ENCODE results near the gene VPS50.
"Not testable (repeated sequence)": the region's sequence is repeated elsewhere in the genome, so short reads cannot be mapped to it uniquely, and the experiment has no call there.

The VPS50 gene

DNA sequence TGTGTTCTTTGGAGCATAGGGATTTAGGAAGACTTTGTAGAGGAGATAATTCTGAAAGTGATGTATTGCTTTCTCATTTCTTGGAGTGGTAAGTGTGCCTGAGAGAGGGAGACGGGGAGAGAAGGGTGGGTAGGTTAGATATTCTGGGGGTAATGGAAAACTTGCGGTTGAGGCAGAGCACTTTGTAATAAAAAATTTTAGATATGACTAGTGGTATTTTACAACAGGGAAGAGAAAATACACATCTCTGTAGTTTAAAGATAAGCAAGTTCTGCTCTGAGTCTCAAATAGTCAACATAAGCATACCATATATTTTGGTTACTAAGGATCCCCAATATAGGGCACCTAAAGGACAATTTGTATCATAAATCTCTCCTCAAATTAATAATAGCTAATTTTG lies 6.6 kb downstream of the VPS50 start:
- no peak for DNase-seq

DNA sequence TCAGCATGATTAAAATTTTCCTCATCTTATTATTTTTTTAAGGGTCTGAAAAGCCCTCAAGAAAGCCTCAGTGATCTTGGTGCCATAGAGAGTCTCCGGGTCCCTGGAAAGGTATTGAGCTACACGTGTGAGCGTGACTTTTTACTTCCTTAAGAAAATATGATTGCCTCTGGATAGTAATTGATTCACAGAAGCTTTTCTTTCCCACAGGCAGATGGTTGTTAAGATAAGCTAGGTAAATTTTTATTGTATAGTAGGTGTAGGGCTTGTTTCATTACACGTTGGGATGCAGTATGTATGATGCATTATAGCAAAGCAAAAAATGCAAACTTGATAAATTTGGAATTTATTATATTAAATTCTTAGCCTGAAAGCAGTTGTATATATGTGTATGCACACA lies 7.7 kb downstream of the VPS50 start:
- no peak for DNase-seq

DNA sequence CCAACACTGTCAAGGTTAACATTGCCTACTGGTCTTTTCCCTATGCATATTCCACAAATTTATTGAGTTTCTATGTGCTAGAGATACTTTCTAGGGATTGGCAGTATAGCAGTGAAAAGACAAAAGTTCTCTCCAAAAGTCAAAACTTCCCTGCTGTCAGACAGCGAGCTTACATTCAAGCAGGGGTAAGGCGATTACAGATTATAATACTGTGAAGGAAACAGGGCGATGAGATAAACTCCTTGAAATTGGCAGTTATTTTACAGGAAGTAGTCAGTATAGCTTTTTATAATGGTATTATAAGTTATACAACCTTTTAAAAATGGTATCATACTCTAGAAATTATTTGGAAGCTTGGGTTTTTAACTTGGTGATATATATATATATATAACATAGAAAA lies 9.9 kb downstream of the VPS50 start:
- DNase-seq: no peak

DNA sequence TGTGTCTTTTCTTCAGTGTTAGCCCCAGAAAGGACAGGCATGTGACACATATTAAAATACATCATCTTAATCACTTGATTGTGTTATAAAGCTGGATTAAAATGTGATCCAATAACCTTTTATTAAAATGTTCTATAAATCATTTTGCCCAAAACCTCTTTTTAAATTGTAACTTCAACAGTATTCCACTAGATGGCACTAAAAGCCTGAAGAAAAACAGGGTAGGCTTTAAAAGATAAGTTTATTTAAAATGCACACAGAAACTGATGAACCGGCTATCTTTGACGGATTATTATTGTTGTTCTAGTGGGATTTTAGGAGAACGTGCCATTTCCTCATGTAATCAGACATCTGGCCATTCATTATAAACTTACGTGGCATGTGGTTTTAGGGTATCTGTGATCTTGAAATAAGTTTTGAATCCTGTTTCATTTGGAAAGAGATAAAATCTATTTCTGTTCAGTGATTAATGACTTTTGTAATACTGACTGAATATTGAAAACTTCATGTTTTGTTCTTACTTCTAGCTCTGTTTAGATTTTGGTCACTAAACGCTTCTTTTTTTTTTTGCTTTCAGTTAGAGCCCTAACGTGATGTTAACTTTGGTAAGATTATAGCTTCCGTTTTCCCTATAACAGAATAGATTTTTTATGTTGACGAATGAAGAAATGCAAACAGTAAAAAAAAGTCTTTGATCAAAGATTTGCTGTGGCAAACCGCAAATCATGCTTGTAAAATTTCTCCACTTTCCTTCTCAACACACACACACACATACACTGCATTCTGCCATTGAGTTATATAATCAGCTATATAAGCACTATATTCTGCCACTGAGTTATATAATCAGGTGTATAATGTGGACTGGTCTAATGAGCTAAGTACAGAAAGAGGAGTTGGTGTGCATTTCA lies 13.6 kb downstream of the VPS50 start:
- DNase-seq: no peak

DNA sequence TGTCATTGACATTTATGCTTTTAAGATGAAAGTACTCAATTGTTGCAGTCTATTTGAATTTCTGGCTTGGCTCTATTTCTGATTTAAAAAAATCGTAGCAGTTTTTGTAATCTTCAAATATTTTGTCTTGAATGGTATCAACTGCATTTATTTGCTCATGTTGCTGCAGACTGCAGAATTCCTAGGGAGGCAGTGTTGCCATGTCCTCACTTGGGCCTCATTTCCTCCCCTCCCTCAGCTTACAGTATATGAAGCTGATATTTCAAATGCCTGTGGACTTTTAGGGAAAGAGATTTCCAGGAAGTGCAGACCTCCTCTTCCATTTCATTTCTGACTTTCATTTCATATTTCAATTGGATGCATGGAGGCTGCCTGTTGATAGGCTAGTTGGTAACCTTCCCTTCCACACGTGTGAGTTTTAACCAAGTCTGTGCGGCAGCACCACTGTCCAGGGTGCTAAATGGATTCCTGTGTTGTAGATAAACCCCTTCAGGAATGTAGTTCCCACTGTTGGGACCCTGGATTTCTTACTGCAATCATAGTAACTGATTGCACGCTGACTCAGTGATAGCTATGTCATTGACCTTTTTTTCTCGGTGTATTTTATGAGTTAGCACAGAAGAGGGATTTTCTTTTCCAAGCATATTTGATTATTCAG lies 17.5 kb downstream of the VPS50 start:
- DNase-seq: no peak

DNA sequence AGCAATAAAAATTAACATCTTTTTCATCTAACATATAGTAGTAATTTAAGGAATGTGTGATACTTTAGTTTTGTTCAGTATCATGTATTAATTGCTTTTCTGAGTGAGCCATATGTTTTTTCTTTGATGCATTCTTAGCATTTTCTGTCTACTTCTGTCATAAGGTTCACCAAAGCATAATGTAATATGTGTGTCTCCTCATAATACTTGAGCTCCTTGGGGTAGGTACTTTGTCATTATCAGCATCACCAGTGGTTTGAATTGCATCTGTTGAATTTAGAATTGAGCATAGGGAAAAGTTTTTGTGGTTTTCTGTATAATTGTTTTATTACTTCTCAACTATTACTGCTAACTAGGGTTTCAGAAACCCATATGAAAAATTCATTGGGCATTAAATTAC lies 26.5 kb downstream of the VPS50 start:
- no peak for DNase-seq

DNA sequence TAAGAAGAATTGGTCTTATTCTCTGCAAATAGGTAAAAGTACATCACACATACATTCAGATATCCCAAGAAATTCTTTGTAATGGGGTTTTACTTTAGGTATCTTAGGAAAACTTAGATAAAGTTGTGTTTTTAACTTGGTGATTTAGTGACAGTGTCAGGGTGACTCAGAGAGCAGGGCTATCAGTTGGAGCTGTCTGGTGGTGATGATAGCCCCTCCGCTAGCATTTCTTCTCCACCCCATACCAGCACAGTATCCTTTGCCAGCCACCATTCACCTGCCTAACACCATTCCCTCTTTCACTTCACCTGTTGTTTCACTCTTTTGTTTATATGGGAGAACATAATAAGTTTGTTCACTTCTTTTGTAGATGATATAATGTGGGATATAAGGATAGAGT lies 30.4 kb downstream of the VPS50 start:
- DNase-seq: no peak

DNA sequence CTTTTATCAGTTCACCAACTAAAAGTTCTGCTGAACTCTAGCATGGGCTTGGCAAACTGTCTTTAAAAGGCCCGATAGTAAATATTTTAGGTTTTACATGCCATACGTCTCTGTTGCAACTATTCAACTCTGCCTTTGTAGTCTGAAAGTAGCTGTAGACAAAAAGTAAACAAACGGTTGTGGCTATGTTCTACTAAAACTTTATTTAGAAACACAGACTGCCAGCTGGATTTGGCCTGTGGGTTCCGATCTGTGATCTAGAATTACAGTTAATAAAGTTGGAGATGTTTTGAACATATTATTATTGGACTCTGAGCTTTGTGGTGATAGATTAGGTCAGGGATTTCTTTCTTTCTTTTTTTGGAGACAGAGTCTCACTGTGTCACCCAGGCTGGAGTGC lies 33.1 kb downstream of the VPS50 start:
- no peak for DNase-seq

DNA sequence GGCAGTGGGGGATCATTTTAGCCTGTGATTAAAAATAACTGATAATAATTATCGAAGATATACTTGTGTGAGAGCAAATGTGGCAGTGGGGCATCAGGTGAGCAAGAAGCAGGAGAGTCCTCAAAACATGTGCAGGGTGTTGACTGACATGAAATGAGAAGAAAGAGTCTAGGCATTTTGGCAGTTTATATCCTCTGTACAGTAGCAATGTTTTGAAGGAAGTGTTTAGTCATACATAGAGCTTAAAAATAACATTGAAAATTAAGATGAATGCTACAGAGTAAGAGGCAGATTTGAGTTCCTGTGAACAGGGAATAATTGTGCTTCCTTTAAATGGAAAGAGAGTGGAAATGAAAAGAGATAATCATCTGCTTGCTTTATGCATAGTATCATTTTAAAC lies 47.4 kb downstream of the VPS50 start:
- no peak for DNase-seq

DNA sequence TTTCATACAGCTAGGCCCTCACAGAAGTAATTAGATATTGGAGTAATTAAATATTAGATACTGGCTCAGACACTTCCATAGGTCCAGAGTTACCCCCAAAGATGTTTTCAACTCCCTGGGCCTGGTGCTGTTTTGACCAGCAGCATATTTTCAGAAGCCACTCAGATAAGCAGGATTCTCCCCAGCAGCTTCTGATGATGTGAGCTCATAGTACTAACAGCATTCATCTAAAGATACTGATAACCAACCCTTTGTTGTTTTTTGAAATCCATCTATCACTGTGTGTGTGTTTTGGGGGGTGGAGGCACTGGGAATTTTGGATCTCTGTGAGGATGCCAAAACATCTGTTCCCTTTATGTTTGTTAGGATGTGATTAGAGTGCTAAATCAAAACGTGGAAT lies 52.7 kb downstream of the VPS50 start:
- DNase-seq: no peak

DNA sequence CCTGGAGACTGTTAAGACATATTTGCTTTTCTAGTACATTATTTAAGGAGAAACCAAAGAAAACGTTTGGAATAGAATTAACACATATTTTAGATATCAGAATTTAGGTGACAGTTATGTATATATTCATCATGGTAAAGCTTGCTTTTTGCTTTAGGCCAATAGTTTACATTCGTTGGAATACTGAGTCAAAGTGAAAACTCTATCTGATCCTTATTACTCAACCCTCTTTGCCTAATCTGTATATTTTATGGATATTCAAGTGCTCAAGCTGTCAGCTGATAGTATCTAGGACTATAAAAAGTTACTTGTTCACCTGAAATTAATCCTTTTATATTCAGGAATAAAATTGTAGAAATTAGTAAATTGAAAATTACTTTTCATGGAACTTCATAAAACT lies 61.1 kb downstream of the VPS50 start:
- DNase-seq: no peak

DNA sequence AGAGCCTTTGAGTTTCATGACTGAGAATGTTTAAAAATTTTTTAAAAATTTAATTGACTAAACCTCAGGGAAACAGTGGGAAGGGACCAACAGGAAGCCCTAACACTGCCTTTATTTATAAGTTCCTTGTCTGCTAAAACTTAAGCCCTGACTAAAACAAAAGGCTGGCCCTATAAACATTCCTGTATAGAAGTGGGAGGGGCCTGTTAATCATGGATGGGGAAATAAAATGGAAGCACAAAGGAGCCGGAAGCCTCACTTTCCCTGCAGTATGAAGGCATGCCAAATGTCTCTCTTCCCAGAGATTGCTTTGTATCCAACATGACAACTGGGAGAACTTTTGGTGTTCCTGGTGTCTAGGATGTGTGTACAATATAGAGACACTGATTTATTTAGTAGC lies 66.0 kb downstream of the VPS50 start:
- no peak for DNase-seq

DNA sequence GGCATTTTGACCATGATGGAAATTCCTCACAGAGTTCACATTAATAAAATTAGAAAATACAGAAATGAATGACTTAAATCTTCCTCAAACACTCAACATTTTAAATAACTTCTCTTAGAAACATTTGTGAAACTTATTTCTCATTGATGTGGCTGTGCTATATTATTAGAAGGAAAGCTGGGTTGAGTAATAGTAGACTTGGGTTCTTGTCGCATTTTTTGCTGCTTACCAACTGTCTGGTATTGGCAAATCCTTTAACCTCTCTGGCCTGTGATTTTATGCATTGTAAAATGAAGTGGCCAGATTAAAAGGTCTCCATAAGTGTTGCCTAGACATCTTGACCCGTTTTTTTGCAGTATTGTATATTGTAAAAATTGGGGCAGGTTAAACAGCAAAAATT lies 66.5 kb downstream of the VPS50 start:
- DNase-seq: no peak

DNA sequence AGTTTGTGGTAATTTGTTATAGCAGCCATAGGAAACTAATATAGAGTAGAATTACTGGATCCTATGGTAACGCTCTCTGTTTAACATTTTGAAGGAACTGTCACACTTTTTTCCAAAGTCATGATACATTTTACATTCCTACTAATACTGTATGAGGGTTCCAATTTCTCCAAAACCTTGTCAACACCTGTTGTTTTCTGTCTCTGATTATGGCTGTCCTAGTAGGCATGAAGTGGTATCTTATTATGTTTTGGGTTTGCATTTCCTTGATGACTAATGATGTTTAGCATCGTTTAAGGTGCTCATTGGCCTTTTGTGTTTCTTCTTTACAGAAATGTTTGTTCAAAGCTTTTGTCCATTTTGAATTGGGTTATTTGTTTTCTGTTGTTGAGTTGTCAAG lies 69.6 kb downstream of the VPS50 start:
- DNase-seq: no peak

DNA sequence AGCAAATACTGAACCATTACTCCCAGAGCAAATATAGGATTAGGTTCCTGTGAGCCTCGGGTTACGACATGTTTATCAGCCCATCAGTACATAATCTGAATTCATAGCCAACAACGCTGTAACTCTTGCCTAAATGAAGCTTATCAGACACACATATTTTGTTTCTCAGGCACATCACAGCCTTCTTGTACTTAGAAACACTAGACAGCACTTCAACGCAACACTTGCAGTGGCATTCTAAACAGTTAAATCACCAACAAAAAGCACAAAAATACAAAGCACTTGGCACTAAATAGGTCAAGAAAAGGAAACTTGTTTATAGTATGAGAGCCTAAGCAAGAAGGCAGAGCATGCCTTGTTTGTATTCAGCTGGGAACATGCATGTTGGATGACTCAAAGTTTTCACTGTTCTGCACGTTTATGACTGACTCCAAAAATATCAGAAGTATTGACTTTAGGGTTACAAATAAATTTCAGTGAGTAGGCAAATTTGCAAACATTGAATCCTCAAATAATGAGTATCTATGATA lies 75.0 kb downstream of the VPS50 start:
- DNase-seq: no peak

DNA sequence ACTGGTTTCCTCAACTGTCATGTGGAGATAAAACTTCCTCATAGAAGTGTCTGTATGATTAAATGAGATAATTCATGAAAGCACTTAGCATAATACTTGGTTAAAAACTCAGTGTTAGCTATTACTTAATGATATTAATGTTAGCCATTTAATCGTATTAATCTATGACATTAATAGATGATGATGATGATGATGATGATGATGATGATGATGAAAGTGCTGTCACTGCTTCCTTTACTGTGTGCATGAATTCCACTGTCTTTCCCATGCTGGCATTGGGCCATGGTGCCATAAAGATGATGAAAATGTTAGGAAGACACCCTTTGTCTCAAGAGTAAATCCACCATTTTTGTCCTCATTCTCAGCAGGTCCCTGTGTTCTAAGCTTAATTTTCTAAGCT lies 75.8 kb downstream of the VPS50 start:
- DNase-seq: no peak

DNA sequence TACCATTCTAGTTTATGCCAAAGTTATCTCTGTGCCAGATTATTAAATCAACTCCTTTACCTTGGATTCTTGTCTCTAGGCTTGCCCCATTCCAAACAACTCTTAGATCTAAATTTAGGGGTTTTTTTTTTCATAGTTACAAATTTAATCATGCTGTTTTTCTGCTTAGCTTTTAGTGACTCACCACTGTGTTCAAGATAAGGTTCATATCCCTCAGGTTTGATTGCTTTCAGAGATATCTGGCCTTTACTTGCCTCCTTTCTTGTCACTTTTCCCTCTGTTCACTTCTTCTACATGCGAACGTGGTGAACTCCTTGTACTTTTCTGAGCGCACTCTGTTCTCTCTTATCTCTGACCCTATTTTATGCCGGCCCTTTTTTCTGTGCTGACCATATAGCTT lies 78.2 kb downstream of the VPS50 start:
- DNase-seq: no peak

DNA sequence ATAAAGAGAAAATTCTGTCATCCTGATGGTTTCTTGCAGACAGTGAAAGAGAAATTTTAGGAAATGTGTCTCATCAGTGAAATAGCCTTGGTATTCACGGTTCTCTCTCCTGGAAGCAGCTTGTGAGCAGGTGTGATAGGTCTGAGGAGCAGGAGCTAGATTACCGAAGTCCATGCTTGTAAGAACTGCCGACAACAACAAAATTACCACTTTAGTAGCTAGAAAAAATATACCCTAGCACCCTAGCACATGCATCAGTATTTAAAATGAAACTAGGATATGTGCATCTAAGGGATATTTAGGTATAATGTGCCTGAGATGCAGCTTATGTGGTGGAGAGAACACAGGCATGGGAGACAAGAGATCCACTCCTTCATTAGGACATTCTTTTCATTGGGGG lies 82.3 kb downstream of the VPS50 start:
- DNase-seq: no peak

DNA sequence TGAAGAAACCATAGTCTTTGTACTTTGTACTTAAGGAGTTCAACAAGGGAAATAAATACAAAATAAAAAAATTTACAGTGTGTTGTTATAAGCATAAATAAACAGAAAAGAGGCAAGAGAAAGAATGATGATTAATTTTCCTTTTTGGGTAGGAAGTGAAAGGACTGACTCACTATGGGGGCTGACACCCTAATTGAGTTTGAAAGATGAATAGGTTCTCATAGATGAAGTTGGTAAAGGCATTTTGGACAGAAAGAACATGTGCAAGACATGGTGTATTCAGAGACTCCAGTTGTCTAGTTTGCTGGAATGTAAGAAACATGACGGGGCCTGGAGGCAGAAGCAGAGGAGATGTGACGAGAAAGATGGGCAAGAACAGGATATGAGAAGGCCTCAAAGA lies 83.7 kb downstream of the VPS50 start:
- DNase-seq: no peak

DNA sequence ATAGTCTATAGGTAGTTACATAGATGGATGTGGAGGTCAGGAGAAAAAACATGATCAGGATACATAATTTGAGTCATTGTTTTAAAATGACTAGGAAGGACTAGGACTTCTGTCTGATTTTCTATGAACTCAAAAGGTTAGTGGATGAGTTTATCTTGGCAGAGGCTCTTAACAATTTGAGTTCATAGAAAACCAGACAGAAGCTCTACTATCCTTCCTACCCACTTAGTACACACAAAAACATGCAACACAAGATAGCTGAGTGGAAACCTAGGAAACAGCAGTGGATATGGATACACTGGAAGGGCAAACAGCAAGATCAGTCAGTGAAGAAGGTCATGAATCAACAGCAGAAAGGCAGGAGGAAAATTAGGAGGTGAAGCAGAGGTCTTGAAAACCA lies 84.6 kb downstream of the VPS50 start:
- no peak for DNase-seq

DNA sequence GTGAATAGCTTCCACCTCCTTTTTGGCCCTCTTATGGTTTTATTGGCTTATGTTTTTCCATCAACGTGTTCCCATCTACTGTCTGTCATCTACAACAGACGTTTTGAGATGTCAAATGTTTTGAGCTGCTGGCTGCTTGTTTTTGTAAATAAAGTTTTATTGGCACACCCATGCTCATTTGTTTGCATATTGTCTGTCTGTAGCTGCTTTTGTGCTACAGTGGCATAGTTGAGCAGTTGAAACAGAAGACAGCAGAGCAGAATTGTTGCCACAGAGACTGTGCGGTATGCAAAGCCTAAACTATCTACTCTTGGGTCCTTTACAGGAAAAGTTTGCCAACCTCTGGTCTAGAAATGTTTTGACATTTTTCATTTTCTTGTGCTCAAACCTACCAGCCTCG lies 88.7 kb downstream of the VPS50 start:
- DNase-seq: no peak

DNA sequence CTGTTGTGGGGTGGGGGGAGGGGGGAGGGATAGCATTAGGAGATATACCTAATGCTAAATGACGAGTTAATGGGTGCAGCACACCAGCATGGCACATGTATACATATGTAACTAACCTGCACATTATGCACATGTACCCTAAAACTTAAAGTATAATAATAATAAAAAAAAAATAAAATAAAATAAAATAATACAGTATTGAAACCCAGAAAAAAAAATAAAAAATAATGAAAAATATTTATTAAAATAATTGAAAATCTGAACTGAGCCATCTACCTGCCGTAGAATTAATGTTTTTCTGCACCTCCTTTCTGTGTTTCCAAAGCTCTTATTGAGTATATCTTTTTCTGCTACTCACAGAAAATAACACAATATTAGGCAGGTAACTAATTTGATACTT lies 94.1 kb downstream of the VPS50 start:
- not testable (repeated sequence) for DNase-seq

DNA sequence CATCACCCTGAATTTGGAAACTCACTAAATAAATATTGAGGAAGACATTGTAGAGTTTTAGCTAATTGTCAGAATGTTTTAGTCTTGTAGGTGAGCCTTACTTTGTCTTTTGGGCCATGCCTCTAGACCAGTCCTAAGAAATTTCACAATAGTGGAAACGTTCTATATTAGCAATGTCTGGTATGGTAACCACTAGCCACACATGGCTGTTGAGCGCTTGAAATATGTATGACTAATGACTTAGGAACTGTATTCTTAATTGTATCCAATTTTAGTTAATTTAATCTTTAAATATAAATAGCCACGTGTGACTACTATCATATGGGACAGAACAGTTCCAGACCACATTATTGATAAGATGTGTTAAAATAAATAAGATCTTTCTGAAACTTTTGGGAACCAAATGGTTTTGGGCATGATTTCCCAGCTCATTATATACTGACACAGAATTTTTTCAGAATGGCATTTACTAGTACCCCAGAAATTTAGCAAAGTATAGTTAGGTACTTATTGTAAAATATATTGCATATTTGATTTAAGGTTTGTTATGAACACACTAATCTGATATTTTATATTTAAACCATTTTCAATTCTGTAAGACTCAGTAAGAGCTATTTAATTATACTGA lies 95.0 kb downstream of the VPS50 start:
- DNase-seq: no peak

DNA sequence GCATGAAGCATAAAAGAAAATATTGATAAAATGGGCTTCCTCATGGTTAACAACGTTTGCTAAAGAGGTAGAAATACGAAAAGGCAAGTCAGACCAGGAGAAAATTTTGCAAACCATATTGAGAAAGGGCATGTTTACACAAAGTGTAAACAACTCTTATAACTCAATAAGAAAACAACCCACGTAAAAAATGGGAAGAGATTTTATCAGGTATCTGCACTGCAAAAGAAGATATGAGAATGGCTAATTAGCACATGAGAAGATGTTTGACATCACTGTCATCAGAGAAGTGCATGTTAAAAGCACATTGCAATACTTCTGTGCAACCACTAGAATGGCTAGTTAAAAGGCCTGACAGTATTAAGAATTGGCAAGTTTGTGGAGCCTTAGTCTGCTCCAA lies 99.5 kb downstream of the VPS50 start:
- DNase-seq: no peak
